ENCODE results near the gene CHL1.

GRCh38 chr3:274927-275326, 78.4 kb downstream of the CHL1 start:
- TF ChIP-seq CTCF (IDR thresholded peaks at IDR 0.05; ENCODE audit: low read depth, low read length) (no peak), POLR2A (IDR thresholded peaks at IDR 0.05; ENCODE audit: extremely low read depth, insufficient read length) (no peak), MYC (IDR thresholded peaks at IDR 0.05; ENCODE audit: low read depth, low read length) (no peak), MAX (IDR thresholded peaks at IDR 0.05; ENCODE audit: low read depth, low read length) (no peak)

All from NB4 (cell line).